Smooth muscle cell of the brain vasculature (primary cell): ENCODE measurements around the gene UBQLN3.

Source experiments
- DNase-seq: peaks from one replicate; pipeline ENCODE4 v3.0.0-alpha.2; 2012; ENCODE audit warnings: low read depth, low spot score

Gene UBQLN3

GRCh38 chr11:5509803-5510202 is at the start of gene UBQLN3:
Gene UBQLN3 (minus strand): TSS chr11:5509957. CDS start chr11:5509558, 399 bp downstream.
- no peak for DNase-seq

DNA sequence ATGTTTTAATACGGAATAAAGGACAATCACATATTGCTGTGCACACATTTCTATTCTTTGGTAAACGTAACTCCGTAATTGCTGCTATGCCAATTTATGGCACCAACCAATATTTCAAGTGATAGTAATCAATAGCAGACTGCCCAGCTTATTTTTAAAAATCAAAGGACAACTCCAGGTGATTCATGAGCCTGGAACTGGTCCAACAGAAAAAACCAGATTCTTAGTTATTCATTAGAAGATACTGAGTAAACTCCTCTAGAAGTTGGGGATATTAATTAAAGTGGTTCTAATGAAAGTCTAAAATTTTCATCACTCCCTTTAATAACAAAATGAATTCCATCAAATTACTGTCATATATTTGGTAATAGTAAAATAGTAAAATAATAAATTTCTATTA is 48.0 kb upstream of the UBQLN3 start:
- DNase-seq = no peak

DNA sequence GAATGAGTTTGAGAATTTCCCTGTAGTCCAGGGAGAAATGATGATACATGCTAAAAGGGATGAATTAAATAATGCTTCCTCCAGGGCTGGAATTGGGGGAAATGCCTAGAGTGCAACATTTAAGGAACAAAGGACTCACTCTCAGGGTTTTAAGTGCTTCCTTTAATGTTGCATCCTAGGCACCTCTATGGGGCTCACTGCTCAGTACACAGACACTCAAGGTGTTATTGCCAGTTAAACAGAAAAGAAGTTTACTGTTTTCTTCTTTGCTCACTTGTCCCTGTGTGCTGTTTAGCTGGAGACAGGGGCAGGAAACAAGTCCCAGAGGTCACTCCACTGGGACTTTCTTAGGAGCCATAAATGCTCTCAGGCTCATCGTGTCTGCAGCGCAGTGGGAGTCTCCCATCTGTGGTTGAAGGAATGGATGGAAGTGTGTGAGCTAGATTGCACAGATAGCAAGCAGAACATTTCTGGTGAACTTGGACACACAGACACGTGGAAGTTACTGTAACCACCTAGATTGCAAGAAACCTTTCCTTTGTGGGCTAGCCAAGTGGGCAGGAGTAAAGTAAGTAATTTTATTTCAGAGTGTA is 46.9 kb upstream of the UBQLN3 start:
- no peak for DNase-seq

DNA sequence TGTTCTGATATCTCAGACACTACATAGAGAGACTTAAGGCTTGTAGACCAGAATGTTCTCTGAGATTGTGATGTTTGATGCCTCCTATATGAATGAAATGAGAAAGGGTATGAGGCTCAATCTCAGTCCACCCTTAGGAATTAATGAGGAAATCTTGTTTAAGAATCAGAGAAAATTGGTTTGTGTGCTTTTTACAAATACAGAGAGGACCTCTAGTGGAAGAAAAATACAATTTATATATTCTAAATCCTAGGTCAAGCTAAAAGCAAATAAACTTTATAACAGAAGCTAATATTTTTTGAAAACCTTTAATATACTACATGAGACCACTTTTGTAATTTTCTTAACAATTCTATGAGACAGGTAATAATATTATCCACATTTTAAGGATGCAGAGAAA is 43.6 kb upstream of the UBQLN3 start:
- no peak for DNase-seq

DNA sequence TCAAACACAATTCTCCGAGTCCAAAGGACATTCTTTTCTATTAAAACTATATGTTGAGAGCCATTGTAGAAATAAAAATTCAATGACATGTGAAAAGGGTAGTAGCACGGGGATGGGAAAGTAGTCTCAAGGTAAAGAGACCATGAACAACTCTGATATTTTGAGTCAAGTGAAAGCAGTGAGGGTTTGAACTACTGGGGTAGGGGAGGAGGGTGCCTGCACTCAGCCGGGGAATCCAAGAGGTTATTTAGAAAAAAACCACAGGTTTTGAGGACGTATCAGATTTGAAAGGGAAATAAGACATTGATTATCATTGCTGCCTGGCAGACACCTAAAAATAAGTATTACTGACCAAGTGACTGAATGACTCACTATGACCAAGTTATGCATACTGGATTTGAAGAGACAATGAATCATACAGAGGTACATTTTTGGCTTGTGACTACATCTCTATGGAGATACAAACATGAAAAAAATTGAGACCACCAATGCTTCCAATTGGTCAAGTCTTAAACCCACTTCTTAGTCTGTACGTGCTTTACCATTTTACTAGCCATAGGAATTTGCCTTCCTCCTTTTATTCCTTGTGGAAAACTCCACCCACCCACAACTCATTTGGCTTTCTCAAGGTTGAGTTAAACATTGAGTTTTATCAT is 40.8 kb upstream of the UBQLN3 start:
- DNase-seq = no peak

DNA sequence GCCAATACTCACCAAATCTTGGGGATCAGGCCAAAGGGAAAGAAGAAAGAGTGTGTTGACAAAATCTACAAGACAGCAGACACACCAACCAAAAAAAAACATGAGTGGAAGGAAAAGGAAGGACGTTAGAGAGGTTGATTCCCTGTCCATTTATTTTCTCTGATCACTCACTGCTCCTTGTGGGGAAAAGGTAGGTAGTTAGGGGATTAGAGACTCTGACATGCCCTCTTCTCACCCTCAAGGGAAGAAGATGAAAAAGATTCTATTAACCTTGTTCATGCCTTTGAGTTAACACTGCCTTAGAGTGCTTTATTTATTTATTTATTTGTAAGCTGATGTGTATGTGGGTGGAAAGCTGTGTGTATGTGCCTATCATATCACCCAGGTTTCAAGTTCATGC is 38.7 kb upstream of the UBQLN3 start, which contains the start of gene OR52H1:
TSS of gene OR52H1 (minus strand) at position 101 of the 400 bp plus-strand sequence. CDS start 3,035 bp downstream, outside the sequence.
- DNase-seq = no peak

- DNase-seq = no peak
These were observed 38.2 kb upstream of the UBQLN3 start for GRCh38 chr11:5547982-5548381.

DNA sequence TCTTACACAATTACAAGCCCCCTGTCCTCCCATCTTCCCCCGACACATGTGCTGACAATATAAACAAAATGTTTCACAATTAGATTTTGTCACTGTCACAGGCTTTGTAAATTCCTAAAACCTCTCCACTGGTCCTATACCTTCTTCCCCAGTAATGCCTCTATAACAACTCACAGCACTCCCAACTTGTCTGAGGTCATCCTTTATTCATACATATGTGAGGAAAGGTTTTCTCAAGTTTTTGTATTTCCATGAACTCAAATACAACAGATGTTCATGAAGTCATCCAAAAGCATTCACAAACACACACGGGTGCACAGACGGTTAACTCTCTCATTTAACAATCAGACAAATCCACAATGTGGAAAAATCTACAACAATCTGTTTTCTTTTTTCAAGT is 36.7 kb upstream of the UBQLN3 start:
- no peak for DNase-seq

DNA sequence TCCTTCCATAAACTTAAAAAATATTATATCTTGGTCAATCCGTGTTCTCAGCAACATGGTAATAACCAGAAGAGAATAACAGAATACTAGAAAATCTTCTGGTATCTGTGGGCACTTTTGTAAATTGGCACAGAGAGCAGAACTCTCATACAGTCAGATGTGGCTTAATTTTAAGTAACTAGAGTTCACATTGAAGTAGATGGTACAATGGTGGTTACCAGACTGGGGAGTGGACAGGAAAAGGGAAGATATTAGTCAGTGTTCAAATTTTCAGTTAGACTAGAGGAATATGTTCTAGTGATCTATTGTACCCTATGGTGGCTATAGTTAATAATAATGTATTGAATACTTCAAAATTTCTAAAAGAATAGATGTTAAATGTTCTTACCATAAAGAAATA is 31.7 kb upstream of the UBQLN3 start:
- DNase-seq = no peak

GRCh38 chr11:5536482-5536881 is 26.7 kb upstream of the UBQLN3 start:
- DNase-seq = no peak

DNA sequence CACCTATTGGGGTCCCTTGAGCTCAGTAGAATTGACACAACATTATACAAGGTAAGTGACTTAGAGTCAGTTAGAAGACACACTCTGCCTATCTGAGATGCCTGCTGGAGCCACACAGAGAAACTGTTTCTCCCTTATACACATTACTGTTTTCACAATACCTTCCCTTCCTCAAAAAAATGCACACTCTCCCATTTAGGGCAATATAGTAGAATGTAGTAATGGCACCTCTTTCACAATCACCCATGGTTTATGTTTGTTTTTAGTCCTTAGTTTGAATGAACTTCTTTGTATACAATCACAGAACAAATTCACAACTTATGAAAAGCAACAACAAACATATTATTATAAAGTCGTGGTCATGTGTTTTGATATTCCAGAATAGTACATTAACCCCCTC is 24.3 kb upstream of the UBQLN3 start:
- no peak for DNase-seq

- DNase-seq = no peak
These were observed 21.5 kb upstream of the UBQLN3 start for GRCh38 chr11:5531053-5531831.

DNA sequence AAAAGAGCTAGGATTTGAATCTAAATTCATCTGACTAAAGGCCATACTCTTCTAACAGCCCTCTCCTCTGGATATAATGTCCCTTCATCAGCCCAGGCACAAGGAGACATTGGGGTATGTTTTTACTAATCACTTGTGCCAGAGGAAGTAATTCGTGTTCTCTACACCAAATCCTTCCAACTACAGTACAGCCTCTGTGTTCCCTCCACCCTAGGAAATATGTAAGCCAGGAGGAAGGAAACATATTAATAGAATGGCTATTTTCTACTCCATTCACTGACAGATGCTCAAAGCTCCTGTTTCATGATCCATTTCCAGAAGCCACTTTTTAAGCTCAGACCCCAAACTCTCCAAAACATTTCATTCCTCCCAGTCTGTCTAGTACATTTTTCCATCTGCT is 18.7 kb upstream of the UBQLN3 start:
- no peak for DNase-seq

GRCh38 chr11:5527716-5528115 is 18.0 kb upstream of the UBQLN3 start:
- DNase-seq = no peak

DNA sequence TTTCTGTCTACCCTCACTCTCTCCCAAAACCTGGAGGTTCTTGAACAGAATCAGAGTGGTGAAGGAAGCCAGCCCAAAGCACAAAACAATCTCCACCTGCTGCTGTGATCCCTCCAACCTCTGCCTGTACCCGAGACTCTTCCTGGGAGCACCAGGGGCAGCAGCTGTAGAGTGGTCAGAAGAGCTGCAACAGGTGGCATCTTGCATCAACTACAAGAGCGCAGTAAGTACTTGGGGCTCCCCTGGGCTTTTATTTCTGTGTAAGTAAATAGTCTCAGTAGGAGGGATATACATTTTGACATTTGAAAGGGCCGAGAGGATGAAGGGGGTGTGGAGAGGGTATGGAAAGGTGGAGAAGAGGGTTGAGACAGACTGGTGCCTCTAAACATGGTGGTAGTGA is 15.0 kb upstream of the UBQLN3 start:
- DNase-seq = no peak

- DNase-seq = no peak
These were observed 12.6 kb upstream of the UBQLN3 start for GRCh38 chr11:5522308-5522707.

- no peak for DNase-seq
These were observed 11.8 kb upstream of the UBQLN3 start for GRCh38 chr11:5521540-5521939.

DNA sequence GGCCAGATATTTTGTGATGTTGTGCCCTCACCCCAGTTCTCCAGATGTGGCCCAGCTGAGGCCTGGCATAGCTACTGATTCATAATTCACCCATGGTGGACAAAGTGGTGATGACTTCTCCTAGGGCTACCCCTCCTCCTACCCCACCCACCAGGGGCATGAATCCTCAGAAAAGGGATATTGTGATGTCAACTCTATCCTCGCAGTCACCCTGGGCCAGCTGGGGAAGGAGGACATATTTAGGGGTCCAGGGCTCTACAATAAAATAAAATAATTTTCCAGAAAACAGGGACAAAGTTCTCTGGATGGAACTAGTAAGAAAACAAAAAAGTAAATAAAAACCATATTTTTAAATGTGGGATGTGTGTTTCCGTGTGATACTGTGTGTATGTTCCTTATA is 6.8 kb upstream of the UBQLN3 start, which contains the start of gene UBQLNL:
TSS of gene UBQLNL (minus strand) at position 101 of the 400 bp plus-strand sequence. CDS start 258 bp downstream, outside the sequence.
- no peak for DNase-seq

GRCh38 chr11:5514841-5515240 is 5.1 kb upstream of the UBQLN3 start:
- no peak for DNase-seq

- no peak for DNase-seq
These were observed 1.2 kb downstream of the UBQLN3 start for GRCh38 chr11:5508605-5509004.

DNA sequence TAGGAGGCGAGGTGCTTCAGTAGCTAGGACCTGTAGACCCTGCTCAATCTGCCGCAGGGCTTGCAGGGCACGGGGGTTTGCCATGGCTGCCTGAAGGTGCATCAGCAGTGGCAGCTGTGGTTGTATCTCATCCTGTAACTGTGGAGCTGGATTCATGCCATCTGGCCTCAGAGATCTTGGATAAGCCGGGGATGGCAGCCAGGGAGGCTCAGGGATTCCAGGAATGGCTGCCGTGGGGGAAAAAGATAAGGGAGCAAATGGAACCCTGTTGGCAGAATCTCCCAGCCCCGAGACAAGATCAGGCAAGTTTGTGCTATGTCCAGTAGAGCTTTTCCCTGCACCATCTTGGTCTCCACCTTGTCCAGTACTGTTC is 1.8 kb downstream of the UBQLN3 start:
- DNase-seq = no peak

DNA sequence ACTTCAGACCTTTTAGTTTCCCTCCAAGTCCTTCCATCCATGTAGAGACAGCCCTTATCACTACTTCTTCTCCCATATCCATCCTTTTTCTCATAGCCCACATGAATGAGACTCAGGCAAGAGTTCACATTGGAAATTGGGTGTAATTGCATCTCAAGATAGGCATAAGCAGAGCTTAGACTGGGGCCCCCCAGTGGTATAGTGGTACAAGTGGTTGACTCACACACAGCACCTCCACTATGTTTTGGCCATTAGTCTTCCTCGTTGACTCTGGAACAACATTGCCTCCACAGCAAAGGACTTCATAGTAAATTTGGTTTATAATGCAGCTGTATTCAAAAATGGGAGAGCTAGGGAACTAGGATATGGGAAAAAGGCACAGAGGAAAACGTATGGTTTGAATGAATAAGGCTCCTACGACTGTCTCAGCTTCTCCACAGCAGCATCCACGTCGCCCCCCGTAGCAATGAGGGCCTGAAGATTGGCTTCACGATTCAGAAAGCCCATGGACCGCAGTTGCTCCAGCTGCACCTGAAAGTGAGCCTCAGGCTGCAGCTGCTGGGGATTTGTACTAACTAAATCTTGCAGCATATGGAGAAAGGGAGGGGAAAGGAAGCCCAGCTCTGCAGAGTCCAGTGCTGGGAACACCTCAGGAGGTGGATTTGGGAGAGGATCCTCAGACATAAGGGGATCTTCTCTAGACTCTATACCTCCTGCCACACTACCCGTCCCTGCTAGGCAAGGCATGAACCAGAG is 2.4 kb downstream of the UBQLN3 start:
- no peak for DNase-seq
